Vagina (tissue), 2 donors: ENCODE measurements around the gene PIWIL4. TPM values are rescaled to one million over a fixed set of nuclear protein-coding genes. Genes with fewer than 3 reads are reported as not detected.
A peak's percentile ranks its signal among the peaks of the same experiment; 100 is the strongest.
"Not testable (repeated sequence)": the region's sequence is repeated elsewhere in the genome, so short reads cannot be mapped to it uniquely, and the experiment has no call there.

Experiments used
- DNase-seq, 2 donors: peaks; one replicate each; pipeline ENCODE4 v3.0.0-alpha.2; 2017; ENCODE audit errors: extremely low spot score in 2 of 2
- H3K27ac ChIP-seq: fragments of 200-600 bp; sonication (generic); one replicate; pipeline ENCODE4 v1.5.1; 2019
- H3K27me3 ChIP-seq: fragments of 200-600 bp; sonication (generic); one replicate; pipeline ENCODE4 v1.5.1; 2019
- H3K36me3 ChIP-seq, 2 donors: fragments of 200-600 bp; sonication (generic); one replicate each; pipeline ENCODE4 v1.5.1; 2017 to 2019
- H3K4me1 ChIP-seq: fragments of 200-600 bp; sonication (generic); one replicate; pipeline ENCODE4 v1.5.1; 2019
- H3K4me3 ChIP-seq, 2 donors: fragments of 200-600 bp; sonication (generic); 1 replicate in 1 of 2; 2 replicates in 1 of 2; pipeline ENCODE4 v1.5.1; 2016 to 2019
- H3K9me3 ChIP-seq: fragments of 200-600 bp; sonication (generic); one replicate; pipeline ENCODE4 v1.5.1; 2019
- POLR2A ChIP-seq, 2 donors: fragments of 450-650 bp; IDR thresholded peaks; one replicate each; pipeline ENCODE4 v1.6.1; 2017; ENCODE audit warnings: antibody characterized with exemption in 2 of 2, mild to moderate bottlenecking in 2 of 2, moderate library complexity in 2 of 2
- POLR2AphosphoS5 ChIP-seq, 2 donors: sonication (generic); formaldehyde crosslinking; IDR thresholded peaks; one replicate each; pipeline ENCODE4 v1.9.0; 2017; ENCODE audit warnings: antibody characterized with exemption in 2 of 2, mild to moderate bottlenecking in 2 of 2, low read depth in 1 of 2; ENCODE audit not compliant: insufficient read depth in 1 of 2
- intact Hi-C: fragments of 100-400 bp; cut with DNase I; formaldehyde crosslinking; loops from one replicate; pipeline ENCODE4 v1.15.1; 2023
- total RNA-seq: library from RNA; depleted of rRNA; stranded (reverse); fragments of >200 nt; gene quantifications from one replicate; pipeline ENCODE4 v1.2.3, GENCODE V29; 2016
- TF ChIP-seq, protein P1 (sequence below), 3 experiments: fragments of 450-650 bp in 2 of 3; fragments of 200-600 bp in 1 of 3; sonication (generic) in 1 of 3; IDR thresholded peaks; one replicate each; pipeline ENCODE4 v1.5.1; 2017 to 2019; ENCODE audit warnings: antibody characterized with exemption in 3 of 3, mild to moderate bottlenecking in 2 of 3, moderate library complexity in 2 of 3

Gene PIWIL4
- total RNA-seq, 1 donor from 2014 or later = 3.2 TPM

DNA sequence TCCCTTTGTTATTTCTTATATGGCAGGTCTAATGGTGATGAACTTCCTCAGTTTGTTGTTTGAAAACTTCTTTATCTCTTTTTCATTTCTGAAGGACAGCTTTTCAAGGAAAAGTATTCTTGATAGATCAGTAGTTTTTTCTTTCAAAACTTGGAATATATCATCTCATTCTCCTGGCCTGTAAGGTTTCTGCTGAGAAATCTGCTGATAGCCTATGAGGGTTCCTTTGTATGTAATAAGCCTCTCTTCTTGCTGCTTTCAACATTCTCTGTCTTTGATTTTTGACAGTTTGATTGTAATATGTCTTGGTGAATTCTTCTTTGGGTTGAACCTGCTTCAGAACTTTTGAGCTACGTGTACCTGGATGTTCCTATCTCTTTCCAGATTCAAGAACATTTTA, 46.0 kb downstream of the PIWIL4 start:
- no peak overlapping the region for H3K4me3 ChIP-seq
- no peak for DNase-seq
- intact Hi-C loops = no loop called here
- TF ChIP-seq, protein P1, sequence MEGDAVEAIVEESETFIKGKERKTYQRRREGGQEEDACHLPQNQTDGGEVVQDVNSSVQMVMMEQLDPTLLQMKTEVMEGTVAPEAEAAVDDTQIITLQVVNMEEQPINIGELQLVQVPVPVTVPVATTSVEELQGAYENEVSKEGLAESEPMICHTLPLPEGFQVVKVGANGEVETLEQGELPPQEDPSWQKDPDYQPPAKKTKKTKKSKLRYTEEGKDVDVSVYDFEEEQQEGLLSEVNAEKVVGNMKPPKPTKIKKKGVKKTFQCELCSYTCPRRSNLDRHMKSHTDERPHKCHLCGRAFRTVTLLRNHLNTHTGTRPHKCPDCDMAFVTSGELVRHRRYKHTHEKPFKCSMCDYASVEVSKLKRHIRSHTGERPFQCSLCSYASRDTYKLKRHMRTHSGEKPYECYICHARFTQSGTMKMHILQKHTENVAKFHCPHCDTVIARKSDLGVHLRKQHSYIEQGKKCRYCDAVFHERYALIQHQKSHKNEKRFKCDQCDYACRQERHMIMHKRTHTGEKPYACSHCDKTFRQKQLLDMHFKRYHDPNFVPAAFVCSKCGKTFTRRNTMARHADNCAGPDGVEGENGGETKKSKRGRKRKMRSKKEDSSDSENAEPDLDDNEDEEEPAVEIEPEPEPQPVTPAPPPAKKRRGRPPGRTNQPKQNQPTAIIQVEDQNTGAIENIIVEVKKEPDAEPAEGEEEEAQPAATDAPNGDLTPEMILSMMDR (IDR thresholded peaks at IDR 0.05) = no peak
- TF ChIP-seq POLR2A (IDR thresholded peaks at IDR 0.05) (no peak), POLR2AphosphoS5 (IDR thresholded peaks at IDR 0.05; ENCODE audit: insufficient read depth in 1 of 2, low read depth in 1 of 2) (no peak)
- H3K9me3 ChIP-seq = peaks cover 8% of the 10 kb centered on the region
- peaks cover 0 to under 1% of the 10 kb centered on the region in 2 donors for H3K36me3 ChIP-seq
- H3K4me1 ChIP-seq = no peaks in the 10 kb centered on the region
- no peaks in the 10 kb centered on the region for H3K27me3 ChIP-seq
- no peak overlapping the region for H3K27ac ChIP-seq

DNA sequence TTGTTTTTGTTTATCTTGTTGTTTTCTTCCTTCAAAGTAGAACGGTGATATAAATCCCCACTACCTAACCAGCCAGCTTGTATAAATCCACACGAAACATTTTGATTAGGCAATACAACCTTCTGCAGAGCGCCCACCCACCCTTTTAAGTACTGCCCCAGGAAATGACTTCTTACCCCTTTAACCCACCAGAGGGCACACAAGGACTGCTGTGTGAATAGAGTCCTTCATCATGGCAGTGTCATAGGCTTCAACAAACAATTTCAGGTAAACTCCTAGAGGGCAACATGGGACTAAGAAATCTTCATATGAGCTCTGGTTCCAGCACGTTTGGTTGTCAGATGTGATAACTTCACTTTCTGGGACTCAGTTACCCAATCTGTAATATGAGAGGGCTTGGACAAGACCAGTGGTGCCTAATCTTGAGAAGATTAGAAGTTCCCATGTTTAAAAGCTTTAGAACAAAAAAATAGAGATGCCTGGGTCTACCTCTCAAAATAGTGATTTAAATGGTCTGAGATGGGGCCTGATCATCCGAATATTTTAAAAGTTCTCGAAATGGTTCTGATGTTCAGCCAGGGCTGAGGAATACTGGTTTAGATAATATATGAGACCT, 56.1 kb downstream of the PIWIL4 start:
- no peak overlapping the region for H3K27ac ChIP-seq
- no peaks in the 10 kb centered on the region for H3K4me1 ChIP-seq
- H3K27me3 ChIP-seq = no peaks in the 10 kb centered on the region
- intact Hi-C loops = loop anchor here (5.0 kb wide), 1 partner anchor 274 kb away; no protein-coding TSS in a partner anchor
- H3K9me3 ChIP-seq = no peaks in the 10 kb centered on the region
- DNase-seq = no peak
- no peaks in the 10 kb centered on the region for H3K36me3 ChIP-seq
- no peak overlapping the region for H3K4me3 ChIP-seq
- peak in 1 of 2 donors; percentile 77 for TF ChIP-seq POLR2AphosphoS5 (IDR thresholded peaks at IDR 0.05; ENCODE audit: insufficient read depth in 1 of 2, low read depth in 1 of 2)
- no peak for TF ChIP-seq POLR2A (IDR thresholded peaks at IDR 0.05)
- TF ChIP-seq, protein P1 (IDR thresholded peaks at IDR 0.05) = peak; percentile 80 to 86 (median 82)

DNA sequence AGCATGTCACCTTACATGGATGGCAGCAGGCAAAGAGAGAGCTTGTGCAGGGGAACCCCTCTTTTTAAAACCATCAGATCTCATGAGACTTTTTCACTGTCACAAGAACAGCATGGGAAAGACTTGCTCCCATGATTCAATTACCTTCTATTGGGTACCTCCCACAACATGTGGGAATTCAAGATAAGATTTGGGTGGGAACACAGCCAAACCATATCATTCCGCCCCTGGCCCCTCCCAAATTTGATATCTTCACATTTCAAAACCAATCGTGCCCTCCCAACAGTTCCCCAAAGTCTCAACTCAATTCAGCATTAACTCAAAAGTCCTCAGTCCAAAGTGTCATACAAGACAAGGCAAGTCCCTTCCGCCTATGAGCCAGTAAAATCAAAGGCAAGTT, 58.3 kb downstream of the PIWIL4 start:
- DNase-seq, H3K27me3 ChIP-seq, H3K27ac ChIP-seq, H3K4me1 ChIP-seq, H3K36me3 ChIP-seq, H3K4me3 ChIP-seq, intact Hi-C loops, H3K9me3 ChIP-seq: not testable (repeated sequence)

DNA sequence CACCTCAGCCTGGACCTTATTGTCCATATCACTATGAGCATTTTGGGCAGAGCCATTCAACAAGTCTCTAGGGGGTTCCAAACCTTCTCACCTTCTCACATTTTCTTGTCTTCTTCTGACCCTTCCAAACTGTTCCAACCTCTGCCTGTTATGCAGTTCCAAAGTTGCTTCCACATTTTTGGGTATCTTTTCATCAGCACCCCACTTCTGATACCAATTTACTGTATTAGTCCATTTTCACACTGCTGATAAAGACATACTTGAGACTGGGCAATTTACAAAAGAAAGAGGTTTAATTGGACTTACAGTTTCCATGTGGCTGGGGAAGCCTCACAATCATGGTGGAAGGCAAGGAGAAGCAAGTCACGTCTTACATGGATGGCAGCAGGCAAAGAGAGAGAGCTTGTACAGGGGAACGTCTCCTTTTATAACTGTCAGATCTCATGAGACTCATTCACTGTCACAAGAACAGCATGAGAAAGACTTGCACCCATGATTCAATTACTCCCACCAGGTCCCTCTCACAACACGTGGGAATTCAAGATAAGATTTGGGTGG, 59.9 kb downstream of the PIWIL4 start:
- H3K4me1 ChIP-seq, H3K27ac ChIP-seq, H3K9me3 ChIP-seq, H3K36me3 ChIP-seq, DNase-seq, H3K27me3 ChIP-seq, H3K4me3 ChIP-seq, intact Hi-C loops: not testable (repeated sequence)

DNA sequence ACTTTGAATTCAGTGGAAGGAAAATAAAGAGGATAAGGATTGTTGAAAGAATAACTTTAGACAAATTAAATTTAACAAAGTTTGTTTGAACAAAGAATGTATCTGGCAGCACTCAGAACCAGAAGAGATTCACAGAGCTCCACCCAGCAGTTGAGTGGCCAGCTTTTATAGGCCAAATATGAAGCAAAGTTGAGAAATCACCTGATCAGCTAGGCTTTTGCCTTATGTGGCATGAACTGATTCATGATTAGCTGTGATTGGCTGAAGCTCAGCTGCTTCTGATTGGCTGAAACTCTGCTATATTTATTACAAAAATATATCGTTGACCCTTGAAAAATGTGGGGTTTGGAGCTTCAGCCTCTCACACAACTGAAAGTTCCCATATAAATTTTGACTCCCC, 62.6 kb downstream of the PIWIL4 start:
- H3K27ac ChIP-seq = no peak overlapping the region
- no peak for DNase-seq
- H3K9me3 ChIP-seq = no peaks in the 10 kb centered on the region
- H3K4me1 ChIP-seq = no peaks in the 10 kb centered on the region
- intact Hi-C loops = no loop called here
- no peaks in the 10 kb centered on the region for H3K36me3 ChIP-seq
- H3K27me3 ChIP-seq = no peaks in the 10 kb centered on the region
- H3K4me3 ChIP-seq = no peak overlapping the region
- TF ChIP-seq POLR2AphosphoS5 (IDR thresholded peaks at IDR 0.05; ENCODE audit: insufficient read depth in 1 of 2, low read depth in 1 of 2) (no peak), POLR2A (IDR thresholded peaks at IDR 0.05) (no peak)
- TF ChIP-seq, protein P1 (IDR thresholded peaks at IDR 0.05) = no peak

DNA sequence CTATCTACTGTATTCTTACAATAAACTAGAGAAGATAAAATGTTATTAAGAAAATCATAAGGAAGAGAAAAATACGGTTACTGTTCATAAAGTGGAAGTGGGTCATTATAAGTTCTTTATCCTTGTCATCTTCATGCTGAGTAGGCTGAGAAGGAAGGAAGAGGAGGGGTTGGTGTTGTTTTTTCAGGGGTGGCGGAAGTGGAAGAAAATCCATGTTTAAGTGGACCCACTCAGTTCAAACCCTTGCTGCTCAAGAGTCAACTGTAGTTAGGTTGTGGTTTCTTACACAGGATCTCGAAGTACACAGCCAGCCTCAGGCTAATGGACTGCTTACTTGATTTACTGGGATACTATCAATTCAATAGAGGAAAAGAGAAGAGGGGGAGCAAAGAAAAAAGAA, 63.1 kb downstream of the PIWIL4 start:
- H3K9me3 ChIP-seq = no peaks in the 10 kb centered on the region
- no peak overlapping the region for H3K27ac ChIP-seq
- no peak for DNase-seq

More for the DNA sequence above, 63.1 kb downstream of the PIWIL4 start:
- intact Hi-C loops = no loop called here
- Histone ChIP-seq H3K36me3 (no peaks in the 10 kb centered on the region), H3K4me3 (no peak overlapping the region), H3K4me1 (no peaks in the 10 kb centered on the region), H3K27me3 (no peaks in the 10 kb centered on the region)
- TF ChIP-seq, protein P1 (IDR thresholded peaks at IDR 0.05) = no peak
